ENCODE data around the gene EIF4G3.

EIF4G3 gene

DNA sequence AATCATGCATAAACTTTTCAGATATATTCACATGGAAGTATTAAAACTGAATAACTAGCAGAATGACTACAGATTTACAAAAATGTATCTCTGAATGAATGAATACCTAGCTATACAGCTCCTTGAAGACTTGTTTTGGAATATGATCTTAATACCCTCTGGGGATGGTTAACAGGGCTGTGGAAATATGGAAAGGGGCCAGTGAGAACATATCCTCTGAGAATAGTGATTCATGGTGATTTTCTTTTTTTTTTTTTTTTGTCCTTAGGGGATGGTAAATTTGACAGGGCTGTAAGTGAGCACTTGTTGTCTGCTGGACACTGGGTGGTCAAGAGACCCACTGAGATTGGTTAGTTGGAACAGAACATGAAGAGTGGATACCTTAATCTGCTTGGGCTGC, 308.9 kb downstream of the EIF4G3 start:
- no peak for DNase-seq

- DNase-seq = no peak
These were observed 309.6 kb downstream of the EIF4G3 start for GRCh38 chr1:20867062-20867461.

GRCh38 chr1:20865001-20865400, 311.7 kb downstream of the EIF4G3 start:
- no peak for DNase-seq

DNA sequence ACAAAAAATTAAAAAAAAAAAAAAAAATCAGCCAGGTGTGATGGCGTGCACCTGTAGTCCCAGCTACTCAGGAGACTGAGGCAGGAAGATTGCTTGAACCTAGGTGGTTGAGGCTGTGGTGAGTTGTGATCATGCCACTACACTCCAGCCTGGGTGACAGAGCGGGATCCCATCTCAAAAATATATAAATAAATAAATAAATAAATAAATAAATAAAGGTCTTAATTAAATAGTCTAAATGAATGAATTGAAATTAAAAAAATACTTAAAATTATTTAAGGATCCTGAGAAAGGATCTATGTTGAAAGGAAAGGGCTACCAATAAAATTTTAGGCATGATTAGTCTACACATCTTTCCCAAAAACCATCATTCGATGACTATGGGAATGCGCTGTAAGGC, 322.2 kb downstream of the EIF4G3 start:
- no peak for DNase-seq

GRCh38 chr1:20851791-20852190, 324.9 kb downstream of the EIF4G3 start:
- peak; percentile 30 to 78 for DNase-seq

- DNase-seq = no peak
These were observed 326.7 kb downstream of the EIF4G3 start for GRCh38 chr1:20850021-20850420.

- no peak for DNase-seq
These were observed 327.6 kb downstream of the EIF4G3 start for GRCh38 chr1:20849100-20849499.

DNA sequence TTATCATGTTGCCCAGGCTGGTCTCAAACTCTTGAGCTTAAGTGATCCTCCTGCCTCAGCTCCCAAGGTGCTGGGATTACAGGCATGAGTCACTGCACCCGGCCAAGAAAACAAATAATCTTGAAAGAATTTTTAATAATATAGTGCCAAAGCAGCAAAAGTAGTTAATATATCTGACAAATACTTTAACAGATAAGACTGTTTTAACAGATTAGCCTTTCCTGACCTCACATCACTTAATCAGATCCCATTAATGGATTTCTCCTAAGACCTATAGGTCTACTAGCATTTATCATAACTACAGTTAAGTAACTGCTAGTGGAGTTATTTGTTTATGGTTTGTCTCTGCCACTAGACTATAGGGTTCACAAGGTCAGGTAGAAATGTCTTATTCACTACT, 328.5 kb downstream of the EIF4G3 start:
- no peak for DNase-seq

DNA sequence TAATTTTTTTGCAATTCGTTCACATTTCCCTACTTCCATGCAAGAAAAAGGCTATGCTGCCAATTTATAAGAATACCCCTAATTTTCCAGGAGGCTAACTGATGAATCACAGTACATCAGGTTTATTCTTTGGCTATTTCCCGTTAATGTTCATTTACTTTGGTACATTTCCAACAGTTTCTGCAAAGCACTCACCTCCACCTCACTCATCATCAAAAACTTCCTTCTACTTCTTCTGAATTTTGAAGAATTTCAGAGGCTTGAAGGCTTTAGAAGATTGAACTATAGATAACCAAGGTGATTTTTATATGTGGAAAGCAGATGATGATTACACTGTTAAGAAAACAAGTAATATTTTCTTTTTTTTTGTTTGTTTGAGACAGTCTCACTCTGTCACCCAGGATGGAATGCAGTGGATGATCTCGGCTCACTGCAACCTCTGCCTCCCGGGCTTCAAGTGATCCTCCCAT, 329.1 kb downstream of the EIF4G3 start:
- DNase-seq = no peak

DNA sequence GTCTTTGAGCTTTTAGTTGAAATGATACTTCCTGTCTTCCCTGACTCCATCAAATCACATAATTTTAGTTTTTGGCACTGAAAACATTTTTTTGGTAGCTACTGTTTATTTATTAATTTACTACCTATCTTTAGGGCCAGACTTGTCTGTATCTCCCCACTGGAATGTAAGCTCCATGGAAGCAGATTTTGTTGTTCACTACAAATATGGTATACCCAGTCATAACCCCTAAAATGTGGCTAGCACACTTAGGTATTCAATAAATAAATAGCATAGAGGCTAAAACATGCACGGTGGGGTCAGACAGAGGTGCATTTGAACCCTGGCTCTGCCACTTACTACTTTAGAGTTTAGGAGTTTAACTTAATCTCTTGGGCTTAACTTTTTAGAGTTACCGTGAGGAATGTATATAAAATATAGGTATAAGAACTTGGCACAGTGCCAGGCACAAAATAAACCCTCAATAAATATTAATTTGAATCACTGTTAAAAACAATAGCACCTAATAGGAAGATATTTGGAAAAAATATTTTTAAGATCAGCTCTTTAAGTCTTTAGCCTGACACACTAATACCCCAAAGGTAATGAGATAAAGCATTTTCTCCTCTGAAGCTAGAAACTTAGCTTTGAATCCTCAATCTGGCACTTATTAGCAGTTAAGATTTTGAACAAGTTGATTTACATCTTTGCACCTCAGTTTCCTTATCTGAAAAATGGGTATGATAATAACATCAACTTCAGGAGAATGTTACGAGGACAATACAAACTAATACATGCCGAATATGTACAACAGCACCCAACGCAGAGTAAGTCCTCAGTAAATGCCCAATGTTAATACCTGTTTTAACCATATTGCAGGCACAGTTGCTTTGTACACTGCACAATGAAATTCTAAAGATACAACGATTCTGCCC, 330.0 kb downstream of the EIF4G3 start:
- no peak for DNase-seq

DNA sequence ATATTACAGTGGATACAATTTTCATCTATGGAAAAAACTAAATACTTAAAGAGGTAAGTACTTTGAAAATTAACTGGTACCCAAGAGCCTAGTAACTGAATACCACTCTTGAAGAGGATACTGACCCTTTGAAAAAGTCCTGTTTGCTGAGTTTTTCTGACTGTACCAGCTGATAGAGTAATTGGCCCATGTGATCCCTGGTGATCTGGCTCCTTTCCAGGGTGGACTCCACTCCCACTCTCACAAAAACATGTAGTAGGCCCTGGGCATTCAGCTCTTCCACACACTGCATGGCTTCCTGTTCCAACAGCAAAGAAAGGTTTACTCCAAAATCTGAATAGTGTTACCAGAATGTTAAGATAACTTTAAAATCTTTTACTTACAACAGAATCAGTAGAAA, 336.0 kb downstream of the EIF4G3 start:
- DNase-seq = peak; percentile 6 to 53

- DNase-seq = peak; percentile 2 to 6
These were observed 339.0 kb downstream of the EIF4G3 start for GRCh38 chr1:20837554-20838192.

DNA sequence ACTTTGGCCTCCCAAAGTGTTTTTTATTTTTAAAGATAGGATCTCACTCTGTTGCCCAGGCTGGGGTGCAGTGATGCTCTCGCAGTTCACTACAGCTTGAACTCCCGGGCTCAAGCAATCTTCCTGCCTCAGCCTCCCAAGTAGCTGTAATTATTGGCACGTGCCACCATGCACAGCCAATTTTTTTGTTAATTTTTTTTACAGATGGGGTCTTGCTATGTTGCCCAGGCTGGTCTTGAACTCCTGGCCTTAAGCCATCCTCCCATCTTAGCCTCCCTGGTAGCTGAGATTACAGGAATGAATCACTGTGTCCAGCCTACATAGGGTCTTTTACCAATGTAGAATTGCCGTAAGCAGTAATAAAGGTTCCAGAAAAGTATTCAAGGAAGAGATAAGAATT, 340.5 kb downstream of the EIF4G3 start:
- no peak for DNase-seq

- DNase-seq = no peak
These were observed 341.9 kb downstream of the EIF4G3 start for GRCh38 chr1:20834780-20835179.

- DNase-seq = no peak
These were observed 342.5 kb downstream of the EIF4G3 start for GRCh38 chr1:20834192-20834591.

- no peak for DNase-seq
These were observed 346.3 kb downstream of the EIF4G3 start for GRCh38 chr1:20830378-20830777.

DNA sequence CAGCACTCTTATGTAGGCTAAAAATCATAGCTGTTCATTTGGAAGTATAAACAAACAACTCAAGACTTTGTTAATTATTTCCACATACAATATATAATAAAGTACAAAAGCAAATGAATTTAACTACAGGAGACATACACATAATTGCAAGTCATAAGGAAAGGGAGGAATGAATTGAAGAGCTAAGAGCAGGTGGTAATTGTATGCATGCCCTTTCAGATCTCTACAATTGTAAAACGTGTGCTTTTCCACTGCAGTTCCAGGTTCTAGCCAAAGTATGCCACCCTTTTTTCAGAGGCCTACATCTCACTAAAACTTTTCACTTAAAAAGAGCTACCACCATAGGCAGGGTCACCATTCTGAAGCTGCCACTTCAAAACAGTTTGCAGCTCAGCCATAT, 346.8 kb downstream of the EIF4G3 start:
- DNase-seq = no peak

- no peak for DNase-seq
These were observed 347.2 kb downstream of the EIF4G3 start for GRCh38 chr1:20829531-20829930.

- DNase-seq = no peak
These were observed 352.9 kb downstream of the EIF4G3 start for GRCh38 chr1:20823845-20824244.

DNA sequence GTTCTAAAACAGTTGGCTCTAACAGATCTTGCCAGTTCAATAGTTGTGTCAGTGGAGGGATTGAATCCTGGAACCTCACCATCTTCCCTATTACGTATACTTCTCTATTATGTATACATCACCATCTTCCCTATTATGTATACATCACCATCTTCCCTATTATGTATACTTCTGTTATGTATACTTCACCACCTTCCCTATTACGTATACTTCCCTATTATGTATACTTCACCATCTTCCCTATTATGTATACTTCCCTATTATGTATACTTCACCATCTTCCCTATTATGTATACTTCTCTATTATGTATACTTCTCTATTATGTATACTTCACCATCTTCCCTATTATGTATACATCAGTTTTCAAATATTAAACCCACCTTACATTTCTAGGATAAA, 355.2 kb downstream of the EIF4G3 start:
- peak in 1 of 2 donors; percentile 52 for DNase-seq

- DNase-seq = no peak
These were observed 356.9 kb downstream of the EIF4G3 start for GRCh38 chr1:20819818-20820217.

- no peak for DNase-seq
These were observed 362.2 kb downstream of the EIF4G3 start for GRCh38 chr1:20814534-20814871.

DNA sequence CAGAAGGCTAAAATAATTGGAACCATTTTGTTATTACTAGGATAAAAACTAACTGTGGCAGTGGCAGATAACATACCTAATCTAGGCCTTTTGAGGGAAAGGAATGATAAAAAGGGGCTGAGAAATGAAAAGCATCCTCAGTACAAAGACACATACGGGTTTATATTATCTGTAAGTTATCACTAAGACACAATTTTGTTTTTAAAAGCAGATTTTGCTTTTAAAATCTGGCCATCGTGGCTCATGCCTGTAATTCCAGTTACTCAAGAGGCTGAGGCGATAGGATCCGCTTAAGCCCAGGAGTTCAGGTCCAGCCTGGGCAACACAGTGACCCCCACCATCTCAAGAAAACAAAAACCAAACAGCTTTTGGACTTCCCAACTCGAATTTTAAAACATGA, 364.8 kb downstream of the EIF4G3 start:
- DNase-seq = no peak

DNA sequence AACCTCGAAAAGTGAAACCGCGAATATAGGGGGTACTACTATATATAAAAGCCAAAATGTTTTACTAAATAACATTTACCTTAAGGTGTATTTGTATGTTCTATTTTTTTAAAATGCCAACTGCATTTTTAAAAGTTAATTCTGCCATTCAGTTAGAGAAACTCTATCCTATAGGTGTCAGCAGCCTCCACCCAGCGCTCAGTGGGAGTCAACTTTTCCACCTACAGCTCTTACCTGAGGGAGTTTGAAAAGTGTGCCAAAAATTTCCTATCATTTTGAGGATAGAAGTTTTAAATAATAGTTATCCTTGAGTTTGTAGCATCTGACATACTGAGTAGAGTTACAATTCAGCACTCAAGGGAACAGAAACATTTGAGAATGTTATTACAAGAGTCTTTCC, 383.5 kb downstream of the EIF4G3 start:
- DNase-seq = no peak

All from inflammatory macrophage (primary cell).